NT2/D1 (cell line): ENCODE results near the gene FAM222B.

ENCODE experiments used
- DNase-seq: peaks from one replicate; pipeline ENCODE4 v3.0.0-alpha.2; 2011; ENCODE audit warnings: low read depth, low spot score
- H3K27me3 ChIP-seq: 2 replicates; pipeline ENCODE4 v1.6.0; 2011; ENCODE audit warnings: mild to moderate bottlenecking; ENCODE audit not compliant: insufficient read length, insufficient read depth
- H3K36me3 ChIP-seq: 2 replicates; pipeline ENCODE4 v1.6.1; 2011; ENCODE audit warnings: mild to moderate bottlenecking, low read length, mixed read lengths; ENCODE audit not compliant: insufficient read depth, insufficient read length
- H3K4me1 ChIP-seq: 2 replicates; pipeline ENCODE4 v1.5.1; 2011; ENCODE audit not compliant: insufficient read depth, insufficient read length
- H3K4me3 ChIP-seq: 2 replicates; pipeline ENCODE4 v1.5.1; 2011; ENCODE audit warnings: low read depth; ENCODE audit not compliant: insufficient read length
- H3K9ac ChIP-seq: 2 replicates; pipeline ENCODE4 v1.6.0; 2011; ENCODE audit warnings: low read depth; ENCODE audit not compliant: insufficient read length
- H3K9me3 ChIP-seq: 2 replicates; pipeline ENCODE4 v1.5.1; 2011; ENCODE audit warnings: mild to moderate bottlenecking, low read length; ENCODE audit not compliant: insufficient read depth
- SUZ12 ChIP-seq: IDR thresholded peaks from 2 replicates; pipeline ENCODE4 v1.6.1; 2011; ENCODE audit not compliant: insufficient read length, insufficient read depth; ENCODE audit errors: extremely low read depth
- YY1 ChIP-seq: IDR thresholded peaks from 2 replicates; pipeline ENCODE4 v1.6.1; 2011; ENCODE audit not compliant: insufficient read length, insufficient read depth
- ZNF274 ChIP-seq: IDR thresholded peaks from 2 replicates; pipeline ENCODE4 v1.6.1; 2011; ENCODE audit warnings: mild to moderate bottlenecking, low read depth, low read length

Gene FAM222B

DNA sequence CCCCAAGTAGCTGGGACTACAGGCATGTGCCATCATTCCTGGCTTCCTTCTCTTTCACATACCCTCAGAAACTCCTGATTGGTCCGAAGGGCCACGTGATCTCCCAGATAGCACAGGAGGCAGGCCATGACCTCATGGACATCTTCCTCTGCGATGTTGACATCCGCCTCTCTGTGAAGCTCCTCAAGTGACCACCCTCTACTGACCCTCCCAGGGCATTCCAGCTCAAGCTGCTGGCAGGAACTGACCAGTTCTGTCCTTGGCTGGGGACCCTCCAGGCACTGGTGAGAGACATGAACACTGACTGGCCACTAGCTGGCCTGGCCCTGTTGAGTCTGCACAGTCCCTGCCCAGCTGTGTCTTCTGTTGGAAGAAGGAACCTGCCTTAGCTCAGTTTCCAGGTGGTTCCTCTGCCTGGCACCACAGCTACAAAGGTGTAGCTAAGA lies 17.8 kb upstream of the FAM222B start:
- peaks cover 41% of the 10 kb centered on the region for H3K36me3 ChIP-seq
- no peak overlapping the region for H3K9ac ChIP-seq
- no peaks in the 10 kb centered on the region for H3K9me3 ChIP-seq
- TF ChIP-seq YY1: no peak
- H3K27me3 ChIP-seq: no peaks in the 10 kb centered on the region
- DNase-seq: no peak
- no peak overlapping the region for H3K4me3 ChIP-seq
- H3K4me1 ChIP-seq: peaks cover 3% of the 10 kb centered on the region

DNA sequence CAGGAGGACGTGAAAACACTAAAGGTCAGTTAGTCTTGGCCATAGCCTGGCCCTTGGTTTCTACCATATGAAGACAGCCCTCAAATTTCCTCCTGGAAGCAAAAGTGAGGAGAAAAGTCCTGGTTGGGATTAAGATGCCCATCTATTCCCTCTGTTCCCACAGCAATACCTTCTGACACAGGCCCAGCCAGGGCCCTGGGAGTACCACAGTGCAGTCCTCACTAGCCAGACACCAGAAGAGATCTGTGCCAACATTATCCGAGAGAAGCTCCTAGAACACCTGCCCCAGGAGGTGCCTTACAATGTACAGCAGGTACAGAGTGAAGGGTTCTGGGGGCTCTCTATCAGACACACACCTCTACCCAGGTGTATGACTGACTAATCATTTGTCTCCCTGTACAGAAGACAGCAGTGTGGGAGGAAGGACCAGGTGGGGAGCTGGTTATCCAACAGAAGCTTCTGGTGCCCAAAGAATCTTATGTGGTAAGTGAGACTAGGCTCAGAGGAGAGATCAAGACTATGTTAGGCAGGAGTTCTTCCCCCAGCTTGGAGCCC lies 16.3 kb upstream of the FAM222B start:
- DNase-seq: no peak
- no peak overlapping the region for H3K9ac ChIP-seq
- peaks cover 41% of the 10 kb centered on the region for H3K36me3 ChIP-seq
- no peak overlapping the region for H3K4me3 ChIP-seq
- H3K9me3 ChIP-seq: no peaks in the 10 kb centered on the region
- no peaks in the 10 kb centered on the region for H3K4me1 ChIP-seq
- H3K27me3 ChIP-seq: no peaks in the 10 kb centered on the region
- TF ChIP-seq SUZ12: no peak
- TF ChIP-seq YY1: no peak
- no peak for TF ChIP-seq ZNF274

DNA sequence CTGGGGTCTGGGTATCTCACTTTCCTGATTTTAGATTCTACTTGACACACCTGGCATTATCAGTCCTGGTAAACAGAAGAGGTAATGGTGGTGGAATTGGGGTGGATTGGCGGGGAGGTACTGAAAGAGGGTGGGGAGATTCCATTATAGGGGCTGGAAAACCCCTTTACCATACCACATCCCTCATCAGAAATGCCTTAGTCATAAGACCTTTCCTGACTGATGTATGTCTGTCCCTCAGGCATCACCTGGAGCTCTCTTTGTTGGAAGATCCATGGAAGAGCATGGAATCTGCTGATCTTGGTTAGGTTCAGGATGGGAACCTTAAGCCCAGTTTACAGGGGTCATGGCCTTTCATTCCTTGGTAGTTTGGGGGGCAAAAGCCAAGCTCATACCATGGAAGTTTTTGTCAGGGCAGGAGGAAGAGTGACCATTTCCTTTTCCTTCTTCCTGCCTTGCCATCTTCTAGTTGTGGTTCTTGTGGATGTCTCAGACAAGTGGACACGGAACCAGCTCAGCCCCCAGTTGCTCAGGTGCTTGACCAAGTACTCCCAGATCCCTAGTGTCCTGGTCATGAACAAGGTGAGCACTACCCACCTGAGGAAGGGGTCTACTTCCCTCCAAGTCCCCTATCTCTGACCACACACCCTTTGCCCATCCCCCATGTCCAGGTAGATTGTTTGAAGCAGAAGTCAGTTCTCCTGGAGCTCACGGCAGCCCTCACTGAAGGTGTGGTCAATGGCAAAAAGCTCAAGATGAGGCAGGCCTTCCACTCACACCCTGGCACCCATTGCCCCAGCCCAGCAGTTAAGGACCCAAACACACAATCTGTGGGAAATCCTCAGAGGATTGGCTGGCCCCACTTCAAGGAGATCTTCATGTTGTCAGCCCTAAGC lies 15.6 kb upstream of the FAM222B start:
- no peak for DNase-seq
- Histone ChIP-seq H3K9me3 (no peaks in the 10 kb centered on the region), H3K27me3 (no peaks in the 10 kb centered on the region), H3K36me3 (peaks cover 41% of the 10 kb centered on the region), H3K4me1 (no peaks in the 10 kb centered on the region), H3K4me3 (no peak overlapping the region), H3K9ac (no peak overlapping the region)
- TF ChIP-seq ZNF274 (no peak), SUZ12 (no peak), YY1 (no peak)

DNA sequence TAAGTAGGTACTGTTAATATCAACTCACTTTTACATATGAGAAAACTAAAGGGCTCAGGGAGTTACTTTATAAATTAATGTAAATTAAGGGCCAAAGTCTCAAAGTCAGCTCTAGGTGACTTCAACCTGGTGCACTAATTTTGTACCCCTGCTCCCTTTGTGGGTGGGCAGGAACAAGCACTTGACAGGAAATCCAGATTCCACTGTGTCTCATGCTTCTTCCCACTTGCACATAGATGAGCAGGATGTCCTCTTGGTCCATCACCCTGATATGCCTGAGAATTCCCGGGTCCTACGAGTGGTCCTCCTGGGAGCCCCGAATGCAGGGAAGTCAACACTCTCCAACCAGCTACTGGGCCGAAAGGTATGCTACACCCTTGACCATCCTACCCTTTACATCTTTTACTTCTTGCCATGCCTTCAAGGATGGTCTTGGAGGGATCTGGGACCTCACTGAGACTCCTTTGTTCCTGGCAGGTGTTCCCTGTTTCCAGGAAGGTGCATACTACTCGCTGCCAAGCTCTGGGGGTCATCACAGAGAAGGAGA lies 13.5 kb upstream of the FAM222B start:
- no peak for TF ChIP-seq SUZ12
- TF ChIP-seq YY1: no peak
- TF ChIP-seq ZNF274: no peak
- Histone ChIP-seq H3K27me3 (no peaks in the 10 kb centered on the region), H3K9me3 (no peaks in the 10 kb centered on the region), H3K9ac (no peak overlapping the region), H3K4me3 (no peak overlapping the region), H3K36me3 (peaks cover 35% of the 10 kb centered on the region), H3K4me1 (no peaks in the 10 kb centered on the region)
- no peak for DNase-seq

DNA sequence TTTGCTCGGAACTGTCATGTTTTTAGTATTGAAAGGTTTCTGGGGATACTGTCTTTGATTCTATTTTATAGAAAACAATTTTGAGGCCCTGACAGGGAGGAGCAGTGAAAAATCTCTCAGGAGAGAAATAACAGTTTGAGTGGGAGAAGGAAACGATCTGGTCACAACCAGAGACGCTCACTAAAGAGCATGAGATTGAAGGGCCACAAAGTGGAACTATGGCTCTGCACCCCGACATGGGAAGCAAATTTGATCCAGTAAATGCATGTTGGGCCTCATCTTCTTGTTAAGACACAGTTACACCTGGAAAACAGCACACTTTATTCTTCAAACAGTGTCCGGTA lies 12.7 kb upstream of the FAM222B start:
- peaks cover 29% of the 10 kb centered on the region for H3K36me3 ChIP-seq
- no peak for DNase-seq
- H3K4me3 ChIP-seq: peak overlapping the region; percentile 93
- no peaks in the 10 kb centered on the region for H3K4me1 ChIP-seq
- no peaks in the 10 kb centered on the region for H3K9me3 ChIP-seq
- H3K27me3 ChIP-seq: no peaks in the 10 kb centered on the region
- peak overlapping the region; percentile 95 for H3K9ac ChIP-seq
- no peak for TF ChIP-seq SUZ12
- TF ChIP-seq YY1: no peak
- TF ChIP-seq ZNF274: no peak

DNA sequence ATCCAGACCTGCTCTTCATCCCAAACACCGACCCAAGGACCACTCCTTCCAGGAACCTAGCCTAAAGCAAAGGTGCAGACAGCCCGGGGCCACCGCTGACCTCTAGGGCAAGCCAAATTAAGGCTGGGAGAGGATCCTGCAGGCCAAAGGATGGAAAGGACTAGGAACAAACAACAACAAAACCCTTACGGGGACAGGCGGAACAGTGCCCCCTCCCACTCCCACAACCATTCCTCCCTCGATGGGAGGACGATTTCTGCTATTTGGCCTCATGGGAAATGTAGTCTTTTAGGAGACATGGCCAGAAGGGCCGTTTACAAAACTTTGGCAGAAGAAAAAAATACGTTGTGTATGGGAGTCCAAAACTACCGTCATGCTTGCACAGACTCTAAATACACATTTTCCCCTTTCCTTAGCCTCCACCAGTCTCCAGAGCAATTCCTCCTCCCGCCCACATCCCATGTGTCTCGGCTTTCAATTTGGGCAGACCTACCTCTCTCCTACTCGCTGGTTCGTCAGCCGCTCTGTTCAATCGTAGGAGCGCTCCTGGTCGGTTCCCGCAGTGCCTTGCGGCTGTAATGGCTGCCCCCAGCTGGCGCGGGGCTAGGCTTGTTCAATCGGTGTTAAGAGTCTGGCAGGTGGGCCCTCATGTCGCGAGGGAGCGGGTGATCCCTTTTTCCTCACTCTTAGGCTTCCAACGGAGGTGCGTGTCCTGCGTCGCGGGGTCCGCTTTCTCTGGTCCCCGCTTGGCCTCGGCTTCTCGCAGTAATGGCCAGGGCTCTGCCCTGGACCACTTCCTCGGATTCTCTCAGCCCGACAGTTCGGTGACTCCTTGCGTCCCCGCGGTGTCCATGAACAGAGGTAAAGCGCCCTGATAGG lies 12.1 kb upstream of the FAM222B start, which contains the start of gene ERAL1:
ERAL1 (plus strand) TSS at position 560 of the 879 bp plus-strand sequence; CDS start at position 579, 19 bp downstream.
- Histone ChIP-seq H3K9me3 (no peaks in the 10 kb centered on the region), H3K36me3 (peaks cover 26% of the 10 kb centered on the region), H3K9ac (peak within 1 kb of the TSS; percentile 95), H3K4me1 (no peaks in the 10 kb centered on the region), H3K4me3 (peak within 1 kb of the TSS; percentile 93), H3K27me3 (no peaks in the 10 kb centered on the region)
- TF ChIP-seq ZNF274 (no peak), YY1 (peak; percentile 93)
- peak; percentile 70 for DNase-seq

DNA sequence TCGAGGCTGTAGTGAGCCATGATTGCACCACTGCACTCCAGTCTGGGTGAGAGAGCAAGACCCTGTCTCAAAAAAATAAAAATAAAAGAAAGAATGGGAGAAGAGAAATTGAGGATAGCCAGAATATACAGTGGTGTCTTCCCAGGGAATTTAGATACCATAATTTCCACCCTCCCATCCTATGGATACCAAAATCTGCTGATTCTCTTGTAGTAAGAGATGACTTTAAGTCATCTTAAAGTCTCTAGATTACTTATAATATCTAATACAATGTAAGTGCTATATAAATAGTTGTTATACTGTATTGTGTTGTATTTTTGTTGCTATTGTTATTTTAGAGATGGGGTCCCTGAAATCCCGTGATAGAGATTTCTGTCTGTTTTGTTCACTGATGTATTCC lies 10.7 kb upstream of the FAM222B start:
- no peaks in the 10 kb centered on the region for H3K4me1 ChIP-seq
- H3K9ac ChIP-seq: no peak overlapping the region
- H3K9me3 ChIP-seq: no peaks in the 10 kb centered on the region
- peaks cover 14% of the 10 kb centered on the region for H3K36me3 ChIP-seq
- no peaks in the 10 kb centered on the region for H3K27me3 ChIP-seq
- no peak overlapping the region for H3K4me3 ChIP-seq
- no peak for DNase-seq
- TF ChIP-seq YY1: no peak
- no peak for TF ChIP-seq SUZ12
- TF ChIP-seq ZNF274: no peak
